ENCODE measurements around the gene SEZ6L.

DNA sequence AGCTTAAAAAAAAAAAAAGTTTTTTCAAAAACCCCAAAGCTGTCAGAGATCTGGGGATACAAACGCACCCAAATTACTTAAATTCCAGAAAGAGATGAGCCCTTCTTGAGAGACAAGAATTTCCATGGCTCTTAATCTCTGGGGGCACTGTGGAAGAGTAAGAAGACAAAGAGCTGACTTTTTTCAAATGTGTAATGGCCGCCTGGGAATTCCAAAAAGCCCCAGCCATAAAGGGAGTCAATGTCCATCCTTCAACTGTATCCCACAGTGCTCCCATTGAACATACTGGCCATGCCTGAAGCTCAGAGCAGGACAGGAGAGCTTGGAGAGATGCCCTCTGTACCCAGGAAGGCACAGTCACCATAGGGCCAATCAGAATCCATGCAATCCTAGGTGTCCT is 222.4 kb downstream of the SEZ6L start:
- TF ChIP-seq POLR2AphosphoS5 (IDR thresholded peaks at IDR 0.05; ENCODE audit: low read depth, low read length) (no peak), POLR2A (IDR thresholded peaks at IDR 0.05; ENCODE audit: low read depth, low read length) (no peak), TAF1 (IDR thresholded peaks at IDR 0.05; ENCODE audit: low read depth, low read length) (no peak)
